Type B pancreatic cell (in vitro differentiated cells): ENCODE data around the gene SEMA4D. TPM values are rescaled to one million over a fixed set of nuclear protein-coding genes. Genes with fewer than 3 reads are reported as not detected.

Experiments used
- DNase-seq: peaks from one replicate; pipeline ENCODE4 v3.0.0; 2021; ENCODE audit warnings: mixed read lengths; ENCODE audit not compliant: unreplicated experiment; ENCODE audit errors: extremely low spot score
- H3K27ac Mint-ChIP-seq: 2 replicates; pipeline ENCODE4 v1.8.0; 2021; ENCODE audit warnings: mild to moderate bottlenecking, mixed read lengths
- H3K27me3 Mint-ChIP-seq: 2 replicates; pipeline ENCODE4 v1.8.0; 2021; ENCODE audit warnings: mixed read lengths
- H3K36me3 Mint-ChIP-seq: 2 replicates; pipeline ENCODE4 v1.8.0; 2021; ENCODE audit warnings: mixed read lengths
- H3K4me1 Mint-ChIP-seq: one replicate; pipeline ENCODE4 v1.8.0; 2021; ENCODE audit warnings: mixed read lengths; ENCODE audit not compliant: unreplicated experiment
- H3K4me3 Mint-ChIP-seq: 2 replicates; pipeline ENCODE4 v1.8.0; 2021; ENCODE audit warnings: mild to moderate bottlenecking, mixed read lengths
- H3K9me3 Mint-ChIP-seq: 2 replicates; pipeline ENCODE4 v1.8.0; 2021; ENCODE audit warnings: mixed read lengths
- total RNA-seq: library from RNA; stranded (reverse); gene quantifications from 2 replicates; pipeline ENCODE4 v1.2.1, GENCODE V29; 2021; ENCODE audit warnings: low replicate concordance
- TF ChIP-seq, protein P1 (sequence below): fragments of 200-600 bp; sonication (generic); conservative IDR thresholded peaks from 2 replicates; pipeline ENCODE4 v1.5.0; 2021; ENCODE audit warnings: antibody characterized with exemption, mild to moderate bottlenecking

Gene SEMA4D
- total RNA-seq, 1 donor from 2014 or later: 32.3 TPM

GRCh38 chr9:89437772-89438171 lies 60.1 kb downstream of the SEMA4D start:
- no peak overlapping the region for H3K4me3 Mint-ChIP-seq
- H3K4me1 Mint-ChIP-seq: peaks cover 34% of the 10 kb centered on the region
- TF ChIP-seq, protein P1, sequence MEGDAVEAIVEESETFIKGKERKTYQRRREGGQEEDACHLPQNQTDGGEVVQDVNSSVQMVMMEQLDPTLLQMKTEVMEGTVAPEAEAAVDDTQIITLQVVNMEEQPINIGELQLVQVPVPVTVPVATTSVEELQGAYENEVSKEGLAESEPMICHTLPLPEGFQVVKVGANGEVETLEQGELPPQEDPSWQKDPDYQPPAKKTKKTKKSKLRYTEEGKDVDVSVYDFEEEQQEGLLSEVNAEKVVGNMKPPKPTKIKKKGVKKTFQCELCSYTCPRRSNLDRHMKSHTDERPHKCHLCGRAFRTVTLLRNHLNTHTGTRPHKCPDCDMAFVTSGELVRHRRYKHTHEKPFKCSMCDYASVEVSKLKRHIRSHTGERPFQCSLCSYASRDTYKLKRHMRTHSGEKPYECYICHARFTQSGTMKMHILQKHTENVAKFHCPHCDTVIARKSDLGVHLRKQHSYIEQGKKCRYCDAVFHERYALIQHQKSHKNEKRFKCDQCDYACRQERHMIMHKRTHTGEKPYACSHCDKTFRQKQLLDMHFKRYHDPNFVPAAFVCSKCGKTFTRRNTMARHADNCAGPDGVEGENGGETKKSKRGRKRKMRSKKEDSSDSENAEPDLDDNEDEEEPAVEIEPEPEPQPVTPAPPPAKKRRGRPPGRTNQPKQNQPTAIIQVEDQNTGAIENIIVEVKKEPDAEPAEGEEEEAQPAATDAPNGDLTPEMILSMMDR: no peak
- H3K27me3 Mint-ChIP-seq: no peaks in the 10 kb centered on the region
- H3K9me3 Mint-ChIP-seq: no peaks in the 10 kb centered on the region
- DNase-seq: no peak
- no peaks in the 10 kb centered on the region for H3K36me3 Mint-ChIP-seq
- H3K27ac Mint-ChIP-seq: no peak overlapping the region

- H3K36me3 Mint-ChIP-seq: no peaks in the 10 kb centered on the region
- H3K4me1 Mint-ChIP-seq: peaks cover 29% of the 10 kb centered on the region
- H3K27ac Mint-ChIP-seq: no peak overlapping the region
- no peak for DNase-seq
- TF ChIP-seq, protein P1: no peak
- H3K27me3 Mint-ChIP-seq: no peaks in the 10 kb centered on the region
- H3K9me3 Mint-ChIP-seq: no peaks in the 10 kb centered on the region
- H3K4me3 Mint-ChIP-seq: no peak overlapping the region
These were observed 60.8 kb downstream of the SEMA4D start for GRCh38 chr9:89436963-89437625.

GRCh38 chr9:89436326-89436725 lies 61.6 kb downstream of the SEMA4D start:
- H3K4me3 Mint-ChIP-seq: no peak overlapping the region
- H3K4me1 Mint-ChIP-seq: peaks cover 24% of the 10 kb centered on the region
- H3K27ac Mint-ChIP-seq: no peak overlapping the region
- no peaks in the 10 kb centered on the region for H3K9me3 Mint-ChIP-seq
- H3K36me3 Mint-ChIP-seq: no peaks in the 10 kb centered on the region
- no peak for DNase-seq
- TF ChIP-seq, protein P1: no peak
- no peaks in the 10 kb centered on the region for H3K27me3 Mint-ChIP-seq

- Mint-ChIP-seq H3K9me3 (no peaks in the 10 kb centered on the region), H3K36me3 (no peaks in the 10 kb centered on the region), H3K27ac (peak overlapping the region; percentile 86), H3K4me1 (peaks cover 16% of the 10 kb centered on the region), H3K4me3 (peak overlapping the region; percentile 76), H3K27me3 (no peaks in the 10 kb centered on the region)
- TF ChIP-seq, protein P1: no peak
- no peak for DNase-seq
These were observed 62.7 kb downstream of the SEMA4D start for GRCh38 chr9:89435071-89435823.

- Mint-ChIP-seq H3K4me3 (no peak overlapping the region), H3K36me3 (no peaks in the 10 kb centered on the region), H3K27me3 (no peaks in the 10 kb centered on the region), H3K9me3 (no peaks in the 10 kb centered on the region), H3K27ac (peak overlapping the region; percentile 42), H3K4me1 (peaks cover 19% of the 10 kb centered on the region)
- no peak for DNase-seq
- TF ChIP-seq, protein P1: no peak
These were observed 63.3 kb downstream of the SEMA4D start for GRCh38 chr9:89434636-89435035.
